Transverse colon (tissue), 3 donors: ENCODE results near the gene CLDN34.

Experiments used
- CTCF ChIP-seq, 5 experiments: fragments of 200-600 bp in 3 of 5; fragments of 450-650 bp in 2 of 5; sonication (generic) in 3 of 5; IDR thresholded peaks; 1 replicate in 2 of 5; 2 replicates in 3 of 5; pipeline ENCODE4 v1.5.1; 2016 to 2017; ENCODE audit warnings: antibody characterized with exemption in 5 of 5, inconsistent platforms in 3 of 5, mild to moderate bottlenecking in 2 of 5, moderate library complexity in 1 of 5
- EP300 ChIP-seq: sonication (generic); formaldehyde crosslinking; IDR thresholded peaks from one replicate; pipeline ENCODE4 v1.6.1; 2017; ENCODE audit warnings: antibody characterized with exemption, low read depth
- POLR2A ChIP-seq: fragments of 450-650 bp; IDR thresholded peaks from one replicate; pipeline ENCODE4 v1.6.1; 2016; ENCODE audit warnings: antibody characterized with exemption, mild to moderate bottlenecking, moderate library complexity

GRCh38 chrX:9943420-9943819 lies 23.7 kb upstream of the CLDN34 start:
- no peak for TF ChIP-seq CTCF (IDR thresholded peaks at IDR 0.05)
- no peak for TF ChIP-seq EP300
- no peak for TF ChIP-seq POLR2A
